Spleen (tissue), 7 donors: ENCODE measurements around the gene P2RY2.

Experiments
- CTCF ChIP-seq, 11 experiments: fragments of 200-600 bp in 7 of 11; fragments of 450-650 bp in 4 of 11; sonication (generic) in 4 of 11; IDR thresholded peaks in 8 of 11; conservative IDR thresholded peaks in 3 of 11; 1 replicate in 7 of 11; 2 replicates in 4 of 11; pipeline versions ENCODE4 v1.4.0 to v1.8.0; 2016 to 2021; ENCODE audit warnings: antibody characterized with exemption in 11 of 11, inconsistent platforms in 4 of 11, mild to moderate bottlenecking in 1 of 11
- POLR2A ChIP-seq, 3 donors: fragments of 450-650 bp; IDR thresholded peaks; one replicate each; pipeline ENCODE4 v1.5.1; 2017; ENCODE audit warnings: antibody characterized with exemption in 3 of 3, mild to moderate bottlenecking in 1 of 3
- donor health status: DM: no; HTN: no; CAD: no; lungs with moderate emphysema.
- donor health status: DM: no; HTN: no; CAD: no.
- donor health status: DM: no; HTN: no; CAD: no.

GRCh38 chr11:73173755-73174494 is 44.2 kb upstream of the P2RY2 start:
- no peak for TF ChIP-seq POLR2A (IDR thresholded peaks at IDR 0.05)
- TF ChIP-seq CTCF (IDR thresholded peaks at IDR 0.05 in 8 of 11, conservative IDR thresholded peaks at IDR 0.05 in 3 of 11), result no peak
